ENCODE data around the gene LHB.
"Not testable (repeated sequence)": the region's sequence is repeated elsewhere in the genome, so short reads cannot be mapped to it uniquely, and the experiment has no call there.

Gene LHB

DNA sequence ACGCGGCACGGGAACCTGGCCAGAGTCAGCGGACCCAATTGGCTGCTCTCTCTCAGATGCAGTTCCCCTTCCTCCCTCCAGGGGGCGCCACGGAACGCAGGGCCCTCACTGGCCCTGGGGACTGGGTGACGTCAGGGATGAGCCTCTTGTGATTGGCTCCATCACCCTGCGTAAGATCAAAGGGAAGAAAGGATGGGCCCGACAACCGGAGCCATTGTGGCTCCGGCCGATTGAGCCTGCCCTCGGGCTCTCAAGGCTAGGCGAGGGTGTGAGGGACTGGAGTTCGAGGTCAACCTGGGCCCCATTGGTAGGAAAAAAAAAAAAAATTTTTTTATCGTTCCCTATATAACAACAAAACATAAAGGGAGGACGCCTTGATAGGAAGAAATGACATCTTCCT, 19.9 kb upstream of the LHB start, which contains the start of gene CGB1:
Gene CGB1, minus strand, starts transcription at position 81 of the 400 bp plus-strand sequence. CDS start 184 bp downstream, outside the sequence.
- not testable (repeated sequence) for DNase-seq

DNA sequence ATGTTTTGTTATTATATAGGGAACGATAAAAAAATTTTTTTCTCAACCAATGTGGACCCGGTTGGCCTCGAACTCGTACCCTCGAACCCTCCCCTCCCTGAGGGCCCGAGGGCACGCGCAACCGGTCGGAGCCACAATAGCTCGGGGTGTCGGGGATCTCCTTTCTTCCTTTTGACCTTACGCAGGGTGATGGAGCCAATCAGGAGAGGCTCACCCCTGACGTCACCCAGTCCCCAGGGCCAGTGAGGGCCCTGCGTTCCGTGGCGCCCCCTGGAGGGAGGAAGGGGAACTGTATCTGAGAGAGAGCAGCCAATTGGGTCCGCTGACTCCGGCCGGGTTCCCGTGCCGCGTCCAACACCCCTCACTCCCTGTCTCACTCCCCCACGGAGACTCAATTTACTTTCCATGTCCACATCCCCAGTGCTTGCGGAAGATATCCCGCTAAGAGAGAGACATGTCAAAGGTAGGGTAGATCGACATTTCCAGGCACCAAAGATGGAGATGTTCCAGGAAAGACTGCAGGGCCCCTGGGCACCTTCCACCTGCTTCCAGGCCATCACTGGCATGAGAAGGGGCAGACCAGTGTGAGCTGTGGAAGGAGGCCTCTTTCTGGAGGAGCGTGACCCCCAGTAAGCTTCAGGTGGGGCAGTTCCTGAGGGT, 14.9 kb upstream of the LHB start, which contains the start of gene CGB2:
Gene CGB2, plus strand, starts transcription at position 249 of the 660 bp plus-strand sequence. Its CDS starts 206 bp downstream, at position 455.
- DNase-seq, result not testable (repeated sequence)

DNA sequence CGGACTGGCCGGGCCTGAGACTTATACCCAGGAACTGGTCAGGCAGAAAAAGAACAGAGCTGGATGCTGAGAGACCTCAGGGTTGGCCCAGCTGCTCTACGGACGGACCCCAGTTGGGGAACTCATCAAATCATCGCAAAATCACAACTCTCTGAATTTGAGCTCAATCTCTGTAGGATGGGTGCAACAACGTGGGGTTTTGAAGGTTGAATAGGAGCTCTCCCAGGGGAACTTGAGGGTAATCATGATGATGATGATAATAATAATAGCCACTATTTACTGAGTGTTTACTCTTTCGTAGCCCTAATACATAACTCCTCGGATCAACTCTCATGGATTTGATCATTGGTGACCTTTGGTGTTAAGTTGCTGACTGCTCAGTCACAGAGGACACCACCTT, 13.4 kb upstream of the LHB start:
- not testable (repeated sequence) for DNase-seq

DNA sequence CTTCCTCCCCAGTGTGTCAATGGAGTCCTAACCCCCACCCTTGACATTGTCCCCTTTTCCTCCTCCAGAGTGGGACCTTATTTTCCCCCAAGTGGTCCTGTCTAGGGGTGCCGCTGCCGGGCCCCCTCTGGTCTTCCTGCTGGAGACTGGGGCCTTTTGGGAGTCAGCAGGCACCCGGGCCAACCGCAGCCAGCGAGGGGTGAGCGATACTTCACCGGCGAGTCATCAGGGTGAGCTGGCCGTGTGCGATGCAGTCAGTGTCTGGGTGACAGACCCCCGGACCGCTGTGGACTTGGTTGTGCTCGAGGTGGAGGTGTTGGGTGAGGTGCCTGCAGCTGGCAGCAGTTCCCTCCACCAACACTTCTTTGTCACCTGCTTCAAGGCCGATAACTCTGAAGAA, 12.9 kb upstream of the LHB start:
- not testable (repeated sequence) for DNase-seq

DNA sequence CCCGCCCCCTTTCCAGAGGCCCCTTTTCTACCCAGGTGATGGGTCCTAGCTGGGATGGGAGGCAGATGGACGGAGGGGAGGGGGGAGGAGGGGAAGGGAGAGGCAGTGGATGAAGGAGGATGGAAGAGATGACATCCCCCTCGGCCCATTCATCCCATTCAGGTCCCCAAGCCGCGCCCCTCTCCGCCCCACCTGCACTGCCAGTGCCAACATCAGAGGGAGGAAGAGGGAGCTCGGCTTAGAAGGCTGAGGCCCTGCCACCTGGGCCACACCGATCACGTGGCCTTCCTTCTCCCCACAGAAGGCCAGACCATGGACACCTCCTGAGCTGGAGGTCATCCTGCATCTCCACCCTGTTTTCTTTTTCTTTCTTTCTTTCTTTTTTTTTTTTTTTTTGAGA, 11.8 kb upstream of the LHB start:
- not testable (repeated sequence) for DNase-seq

DNA sequence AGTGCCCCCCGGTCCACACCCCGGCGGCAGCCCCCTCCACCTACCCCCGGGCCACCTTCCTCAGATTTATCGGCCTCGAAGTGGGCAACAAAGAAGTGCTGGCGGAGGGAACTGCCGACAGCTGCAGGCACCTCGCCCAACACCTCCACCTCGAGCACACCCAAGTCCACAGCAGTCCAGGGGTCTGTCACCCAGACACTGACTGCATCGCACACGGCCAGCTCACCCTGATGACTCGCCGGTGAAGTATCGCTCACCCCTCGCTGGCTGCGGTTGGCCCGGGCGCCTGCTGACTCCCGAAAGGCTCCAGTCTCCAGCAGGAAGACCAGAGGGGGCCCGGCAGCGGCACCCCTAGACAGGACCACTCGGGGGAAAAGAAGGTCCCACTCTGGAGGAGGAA, 8.7 kb upstream of the LHB start:
- not testable (repeated sequence) for DNase-seq

DNA sequence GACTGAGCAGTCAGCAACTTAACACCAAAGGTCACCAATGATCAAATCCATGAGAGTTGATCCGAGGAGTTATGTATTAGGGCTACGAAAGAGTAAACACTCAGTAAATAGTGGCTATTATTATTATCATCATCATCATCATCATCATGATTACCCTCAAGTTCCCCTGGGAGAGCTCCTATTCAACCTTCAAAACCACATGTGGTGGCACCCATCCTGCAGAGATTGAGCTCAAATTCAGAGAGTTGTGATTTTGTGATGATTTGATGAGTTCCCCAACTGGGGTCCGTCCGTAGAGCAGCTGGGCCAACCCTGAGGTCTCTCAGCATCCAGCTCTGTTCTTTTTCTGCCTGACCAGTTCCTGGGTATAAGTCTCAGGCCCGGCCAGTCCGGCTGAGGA, 8.2 kb upstream of the LHB start:
- DNase-seq, result not testable (repeated sequence)

DNA sequence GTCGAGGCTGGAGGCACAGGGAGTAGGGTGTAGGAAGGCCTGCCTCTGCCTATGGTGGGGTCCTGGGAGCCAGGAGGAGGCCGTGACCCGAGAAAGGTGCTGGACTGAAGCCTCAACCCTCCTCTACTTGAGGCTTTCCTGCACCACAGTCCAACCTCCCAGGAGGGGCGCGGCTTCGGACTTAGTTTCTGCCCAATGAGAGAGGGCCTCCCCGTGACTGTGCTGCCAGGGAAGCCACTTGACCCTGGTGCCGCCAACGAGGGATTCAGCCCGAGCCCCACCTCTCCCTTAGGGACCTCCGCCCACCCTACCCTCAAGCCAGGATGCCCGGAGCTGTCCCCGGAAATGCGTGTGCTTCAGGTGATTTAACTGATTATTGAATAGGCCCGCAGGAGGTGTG, 7.3 kb upstream of the LHB start, which contains the start of gene CGB3:
Gene CGB3, minus strand, starts transcription at position 101 of the 400 bp plus-strand sequence. CDS start 362 bp downstream, outside the sequence.
- DNase-seq, result not testable (repeated sequence)

DNA sequence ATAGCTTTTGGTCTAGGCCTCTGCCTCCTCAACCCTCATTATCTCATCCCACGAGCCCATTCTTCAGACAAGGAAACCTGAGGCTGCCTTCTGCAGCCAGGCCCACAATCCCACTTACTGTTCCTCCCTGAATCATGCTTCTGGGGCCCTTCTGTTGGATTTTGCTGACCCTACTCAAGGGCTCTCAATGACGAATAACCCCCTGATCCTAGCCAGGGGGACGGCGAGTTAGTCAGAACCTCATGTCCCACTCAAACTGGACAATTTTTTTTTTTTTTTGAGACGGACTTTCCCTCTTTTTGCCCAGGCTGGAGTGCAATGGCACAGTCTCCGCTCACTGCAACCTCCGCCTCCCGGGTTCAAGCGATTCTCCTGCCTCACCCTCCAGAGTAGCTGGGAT, 5.2 kb upstream of the LHB start:
- DNase-seq, result no peak

DNA sequence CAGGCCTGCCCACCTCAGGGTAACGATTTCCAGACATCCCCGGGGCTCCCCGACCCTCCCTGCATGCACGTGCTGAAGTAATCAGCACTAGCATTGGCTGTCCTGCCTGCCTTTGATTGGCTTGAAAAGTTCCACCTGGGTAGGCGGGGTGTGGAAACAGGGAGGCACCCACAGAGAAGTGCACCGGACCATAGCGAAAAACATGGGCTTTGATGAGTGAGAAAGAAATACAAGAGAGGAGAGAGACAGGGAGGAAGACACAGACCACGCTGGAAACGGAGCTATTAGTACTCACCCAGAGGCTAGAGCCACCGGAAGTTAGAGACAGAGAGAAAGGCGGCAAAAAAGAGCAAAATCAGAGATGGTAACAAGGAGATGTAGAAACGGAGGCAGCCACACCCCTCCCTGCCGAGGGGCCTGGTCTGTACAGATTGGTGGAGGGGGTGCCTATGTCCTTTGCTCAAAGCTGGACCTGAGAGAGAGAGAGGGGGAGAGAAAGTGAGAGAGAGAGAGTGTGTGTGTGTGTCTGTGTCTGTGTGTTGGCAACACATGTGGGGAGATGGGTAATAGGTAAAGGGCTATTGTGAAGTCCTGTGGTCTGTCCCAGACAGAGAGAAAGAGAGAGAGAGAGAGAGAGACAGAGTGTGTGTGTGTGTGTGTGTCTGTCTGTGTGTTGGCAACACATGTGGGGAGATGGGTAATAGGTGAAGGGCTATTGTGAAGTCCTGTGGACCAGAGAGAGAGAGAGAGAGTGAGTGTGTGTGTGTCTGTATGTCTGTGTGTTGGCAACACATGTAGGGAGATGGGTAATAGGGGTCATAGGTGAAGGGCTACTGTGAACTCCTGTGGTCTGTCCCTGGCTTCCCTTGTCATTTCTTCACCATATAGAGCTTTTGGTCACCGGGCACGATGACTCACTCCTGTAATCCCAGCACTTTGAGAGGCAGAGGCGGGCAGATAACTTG, 4.3 kb upstream of the LHB start:
- no peak for DNase-seq

DNA sequence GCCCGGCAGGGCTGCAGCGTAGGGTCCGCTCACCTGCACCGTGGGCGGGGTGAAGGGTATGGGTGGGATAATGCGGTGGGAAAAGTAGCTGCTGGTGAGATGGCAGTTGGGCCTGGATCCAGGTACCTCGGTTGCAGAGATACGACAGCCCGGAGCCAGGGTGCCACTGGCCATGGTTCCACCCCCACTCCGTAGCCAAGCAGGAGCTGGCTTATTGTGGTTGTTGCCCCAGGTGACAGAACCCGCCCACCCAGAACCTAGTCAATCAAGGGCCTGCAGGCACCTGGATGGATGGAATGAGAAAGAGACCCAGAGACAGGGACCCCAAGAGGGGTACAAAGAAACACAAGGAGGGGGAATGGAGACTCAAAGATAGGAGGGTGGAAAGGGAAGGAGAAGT, 3.5 kb upstream of the LHB start:
- no peak for DNase-seq

DNA sequence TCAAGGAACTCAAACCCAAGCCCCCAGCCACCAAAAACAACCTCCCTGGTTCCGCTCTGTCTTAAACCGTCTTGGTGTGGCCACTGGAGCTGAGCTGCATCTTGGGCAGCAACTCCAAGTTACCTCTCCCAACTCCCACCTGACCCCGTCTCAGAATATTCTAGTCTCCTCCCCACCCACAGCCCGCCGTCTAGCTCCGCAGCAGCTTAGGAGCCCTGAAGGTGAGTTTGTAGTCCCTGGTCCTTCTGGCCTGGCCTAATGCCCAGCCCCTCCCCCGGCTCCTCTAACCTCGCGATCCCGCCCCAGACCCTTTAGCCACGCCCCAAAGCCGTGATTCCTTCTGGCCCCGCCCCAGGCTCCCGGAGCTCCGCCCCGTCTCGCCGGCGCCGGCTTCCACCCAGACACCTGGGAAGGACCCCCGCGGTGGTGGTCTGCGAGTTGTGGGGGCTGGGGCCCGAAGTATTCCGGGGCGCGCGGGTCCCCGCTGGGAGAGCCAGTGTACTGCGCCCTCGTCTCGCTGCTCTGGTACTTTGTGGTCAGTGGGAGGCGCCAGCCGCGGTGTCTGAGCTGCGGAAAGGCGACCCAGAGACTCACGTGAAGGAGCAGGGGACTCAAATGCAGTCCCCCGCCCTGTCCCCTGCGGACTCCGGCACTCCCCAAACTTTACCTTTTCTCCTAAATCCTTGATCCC, 2.5 kb upstream of the LHB start:
- DNase-seq, result peak; percentile 47

DNA sequence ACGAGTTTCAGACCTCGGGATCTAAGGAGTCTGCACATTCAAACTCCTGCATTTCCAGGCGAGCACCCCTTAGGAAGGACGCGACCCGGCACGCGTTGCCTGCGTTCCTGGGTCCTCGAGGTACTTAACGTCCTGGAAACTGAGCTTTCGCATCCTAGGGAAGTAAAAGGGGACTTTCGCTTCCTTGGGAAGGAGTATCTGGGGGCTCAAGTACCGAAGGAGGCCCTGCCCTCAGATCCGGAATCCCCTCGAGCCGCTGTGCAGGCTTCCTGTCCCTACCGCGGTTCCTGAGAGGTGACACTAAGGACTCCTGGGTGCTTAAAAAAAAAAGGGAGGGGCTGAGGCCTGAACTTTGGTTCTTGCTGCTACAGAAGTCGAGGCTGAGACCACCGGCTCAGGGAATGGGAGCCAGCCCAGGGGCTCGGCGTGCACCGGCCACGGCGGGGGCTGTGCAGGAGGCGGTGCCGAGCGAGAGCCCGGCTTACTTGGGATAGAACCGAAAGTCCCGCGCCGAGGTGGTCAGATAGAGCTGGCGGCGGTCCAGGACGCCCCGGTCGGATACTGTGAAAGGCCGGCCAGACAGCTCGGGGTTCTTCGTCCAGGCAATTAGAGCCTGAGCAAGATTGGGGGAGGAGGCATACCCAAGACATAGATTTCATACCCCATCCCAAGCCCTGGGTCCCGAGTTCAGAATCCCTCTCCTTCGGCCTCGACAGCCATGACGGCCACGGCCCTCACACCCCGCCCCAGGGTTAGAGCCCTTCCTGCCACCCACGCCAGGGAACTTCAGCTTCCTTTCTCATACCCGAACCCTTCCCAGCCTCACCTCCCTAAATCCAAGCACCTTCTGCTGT, 1.7 kb upstream of the LHB start:
- not testable (repeated sequence) for DNase-seq

DNA sequence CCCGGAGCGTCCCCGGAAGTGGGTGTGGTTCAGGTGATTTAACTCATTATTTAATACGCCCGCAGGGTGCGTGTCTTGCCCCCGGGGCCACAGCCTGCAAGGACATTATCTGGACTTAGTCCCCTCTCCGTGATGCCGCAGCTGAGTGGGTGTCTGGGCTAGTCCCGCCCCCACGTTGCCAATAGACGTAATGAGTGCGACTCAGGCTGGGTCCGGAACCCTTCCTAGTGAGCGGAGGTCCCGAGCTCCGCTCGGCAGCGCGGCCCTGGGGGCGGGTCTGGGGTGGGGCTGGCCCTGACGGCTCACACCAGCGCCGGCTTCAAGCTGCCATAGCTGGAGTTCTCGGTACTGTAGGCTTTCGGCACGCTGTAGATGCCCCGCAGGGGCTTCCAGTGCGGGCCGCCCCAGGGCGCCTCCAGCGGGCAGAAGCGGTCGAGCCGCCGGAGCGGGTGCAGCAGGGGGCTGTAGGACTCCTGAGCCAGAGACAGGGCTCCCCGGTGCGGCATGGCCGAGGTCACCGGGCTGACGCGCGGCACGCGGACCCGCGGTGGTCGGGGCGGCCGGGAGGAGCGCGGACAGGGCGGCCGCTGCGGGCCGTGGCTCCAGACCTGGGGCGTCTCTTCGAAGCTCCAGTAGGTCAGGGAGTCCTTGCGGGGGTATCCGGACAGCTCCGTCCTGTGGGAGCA, 918 bp upstream of the LHB start:
- DNase-seq, result no peak

DNA sequence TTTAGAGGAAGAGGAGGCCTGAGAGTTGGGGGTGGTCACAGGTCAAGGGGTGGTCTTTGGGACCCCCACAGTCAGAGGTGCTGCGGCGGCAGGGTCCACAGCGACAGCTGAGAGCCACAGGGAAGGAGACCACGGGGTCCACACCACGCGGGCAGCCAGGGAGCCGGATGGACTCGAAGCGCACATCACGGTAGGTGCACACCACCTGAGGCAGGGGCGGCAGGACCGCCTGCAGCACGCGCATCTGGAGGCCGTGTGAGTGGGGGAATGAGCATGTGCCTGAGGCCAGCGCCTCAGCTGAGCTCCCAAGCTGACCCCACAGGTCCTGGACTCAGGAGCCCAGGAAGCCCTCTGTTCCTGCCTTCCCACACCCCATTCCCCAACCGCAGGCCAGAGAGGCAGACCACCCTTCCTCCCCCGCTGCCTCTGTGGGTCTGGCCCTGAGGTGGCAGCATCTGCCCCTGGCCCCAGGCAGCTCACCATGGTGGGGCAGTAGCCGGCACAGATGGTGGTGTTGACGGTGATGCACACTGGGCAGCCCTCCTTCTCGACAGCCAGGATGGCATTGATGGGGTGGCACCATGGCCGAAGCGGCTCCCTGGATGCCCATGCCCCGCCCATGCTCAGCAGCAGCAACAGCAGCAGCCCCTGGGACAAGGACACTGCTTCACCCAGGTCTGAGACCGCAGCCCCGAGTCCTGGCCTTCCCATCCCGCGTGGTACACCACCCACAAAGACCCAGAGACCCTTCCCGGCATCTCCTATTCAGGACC, 638 bp downstream of the LHB start:
- DNase-seq, result no peak

DNA sequence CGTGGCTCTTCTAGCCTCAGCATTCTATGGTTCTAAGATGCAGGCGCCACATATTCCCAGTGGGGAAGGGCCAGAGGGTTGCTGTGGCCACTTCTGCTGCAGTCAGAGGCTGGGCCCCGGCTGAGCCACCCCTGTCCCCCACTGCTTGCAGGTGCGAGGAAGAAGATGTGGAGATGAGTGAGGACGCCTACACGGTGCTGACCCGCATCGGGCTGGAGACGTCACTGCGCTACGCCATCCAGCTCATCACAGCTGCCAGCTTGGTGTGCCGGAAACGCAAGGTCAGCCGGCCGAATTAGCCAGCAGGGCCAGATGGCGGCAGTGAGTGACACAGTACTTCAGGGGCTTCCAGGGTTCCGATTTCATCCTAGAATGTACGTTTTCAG, 2.0 kb downstream of the LHB start:
- DNase-seq, result no peak

DNA sequence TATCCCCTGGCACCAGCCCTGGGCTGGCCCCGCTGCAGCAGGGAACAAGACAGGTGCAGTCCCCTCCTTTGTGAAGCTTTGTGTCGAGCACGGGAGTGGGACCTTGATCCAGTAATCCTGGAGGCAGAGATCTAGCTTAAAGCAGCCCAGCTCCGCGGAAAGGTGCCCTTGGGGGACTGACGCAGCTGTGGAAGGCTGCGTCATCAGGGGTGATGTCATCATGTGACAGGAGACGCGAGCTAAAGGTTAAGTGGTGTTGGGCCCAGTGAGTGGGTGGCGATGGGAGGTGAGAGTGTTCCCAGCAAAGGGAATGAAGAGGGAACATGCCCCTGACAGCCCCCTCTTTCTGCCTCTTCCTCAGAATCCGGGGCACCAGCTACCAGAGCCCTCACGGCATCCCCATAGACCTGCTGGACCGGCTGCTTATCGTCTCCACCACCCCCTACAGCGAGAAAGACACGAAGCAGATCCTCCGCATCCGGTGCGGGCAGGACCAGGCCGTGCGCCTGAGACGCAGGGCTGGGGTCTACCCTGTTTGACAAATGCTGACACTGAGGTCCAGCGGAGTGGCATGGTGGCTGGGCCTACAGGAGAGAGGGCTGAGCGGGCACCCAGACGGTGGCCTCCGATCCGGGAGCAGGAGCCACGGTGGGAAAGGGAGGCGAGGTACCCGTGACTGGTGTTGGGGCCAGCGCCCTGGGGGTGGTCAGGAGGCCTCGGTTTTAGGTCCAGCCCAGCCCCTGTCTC, 2.6 kb downstream of the LHB start:
- DNase-seq, result no peak

DNA sequence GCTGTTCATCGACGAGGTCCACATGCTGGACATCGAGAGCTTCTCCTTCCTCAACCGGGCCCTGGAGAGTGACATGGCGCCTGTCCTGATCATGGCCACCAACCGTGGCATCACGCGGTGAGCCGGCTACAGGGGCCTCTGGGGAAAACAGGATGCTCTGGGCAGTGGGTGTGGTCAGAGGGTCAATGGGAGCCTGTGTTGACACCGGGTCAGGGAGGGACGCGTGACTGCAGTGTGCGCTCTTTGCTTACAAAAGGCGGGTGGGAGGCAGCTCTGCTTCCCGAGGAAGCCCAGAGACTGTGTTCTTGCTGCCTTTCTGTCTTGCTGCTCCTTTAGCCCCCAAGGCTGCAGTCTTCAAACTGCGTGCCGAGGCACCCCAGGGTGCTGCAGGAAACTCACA, 5.7 kb downstream of the LHB start:
- DNase-seq, result no peak

DNA sequence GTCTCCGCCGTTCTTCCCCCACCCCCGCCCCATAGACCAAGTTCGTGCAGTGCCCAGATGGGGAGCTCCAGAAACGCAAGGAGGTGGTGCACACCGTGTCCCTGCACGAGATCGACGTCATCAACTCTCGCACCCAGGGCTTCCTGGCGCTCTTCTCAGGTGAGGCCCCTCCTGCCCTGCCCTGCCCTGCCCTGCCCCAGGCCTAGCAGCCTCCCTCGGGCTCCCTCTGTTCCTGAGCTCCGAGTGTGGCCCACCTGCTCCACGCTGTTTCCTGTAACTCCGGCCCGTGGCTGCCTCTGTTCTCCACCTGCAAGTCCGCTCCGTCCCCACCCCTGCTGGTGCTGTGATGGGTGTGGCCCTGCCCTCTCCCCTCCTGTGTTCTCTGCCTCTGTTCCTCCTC, 6.4 kb downstream of the LHB start:
- no peak for DNase-seq

DNA sequence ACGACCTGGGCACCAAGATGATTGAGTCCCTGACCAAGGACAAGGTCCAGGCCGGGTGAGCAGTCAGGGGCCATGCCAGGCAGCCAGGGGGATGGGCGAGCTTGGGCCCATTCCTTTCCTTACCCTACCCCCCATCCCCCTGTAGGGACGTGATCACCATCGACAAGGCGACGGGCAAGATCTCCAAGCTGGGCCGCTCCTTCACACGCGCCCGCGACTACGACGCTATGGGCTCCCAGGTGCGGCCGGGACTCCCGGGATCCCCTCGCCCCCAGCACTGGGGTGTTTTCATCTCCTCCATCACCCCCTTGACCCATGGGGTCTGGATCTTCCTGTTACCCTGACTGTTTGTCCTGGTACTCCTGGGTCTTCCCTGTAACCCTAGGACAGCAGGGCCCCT, 7.1 kb downstream of the LHB start:
- DNase-seq, result no peak
